Endothelial cell of umbilical vein (primary cell): ENCODE measurements around the gene ZNF775.

Experiments used
- EZH2 ChIP-seq: IDR thresholded peaks from 2 replicates; pipeline ENCODE4 v1.6.1; 2012; ENCODE audit warnings: borderline replicate concordance, low read depth, mild to moderate bottlenecking, moderate library complexity, low read length, inconsistent platforms; ENCODE audit not compliant: severe bottlenecking
- GATA2 ChIP-seq: IDR thresholded peaks from 2 replicates; pipeline ENCODE4 v1.7.0; 2011; ENCODE audit warnings: low read depth, mild to moderate bottlenecking, moderate library complexity, mixed read lengths, low read length; ENCODE audit not compliant: insufficient read length, insufficient read depth
- POLR2A ChIP-seq: IDR thresholded peaks from 2 replicates; pipeline ENCODE4 v1.6.1; 2012; ENCODE audit warnings: low read depth, mild to moderate bottlenecking, control low read depth, low read length
- POLR2AphosphoS5 ChIP-seq: IDR thresholded peaks from 2 replicates; pipeline ENCODE4 v1.6.1; 2012; ENCODE audit warnings: low read depth, mild to moderate bottlenecking, control low read depth, low read length, moderate library complexity; ENCODE audit not compliant: insufficient read depth
- TF ChIP-seq, protein P1 (sequence below), 2 donors: IDR thresholded peaks; 1 replicate in 1 of 2; 2 replicates in 1 of 2; pipeline ENCODE4 v1.5.1; 2011; ENCODE audit warnings: low read length in 2 of 2, mild to moderate bottlenecking in 2 of 2, moderate library complexity in 2 of 2, control low read depth in 1 of 2, inconsistent platforms in 1 of 2, low read depth in 1 of 2; ENCODE audit not compliant: insufficient read depth in 1 of 2; ENCODE audit errors: extremely low read depth in 1 of 2

DNA sequence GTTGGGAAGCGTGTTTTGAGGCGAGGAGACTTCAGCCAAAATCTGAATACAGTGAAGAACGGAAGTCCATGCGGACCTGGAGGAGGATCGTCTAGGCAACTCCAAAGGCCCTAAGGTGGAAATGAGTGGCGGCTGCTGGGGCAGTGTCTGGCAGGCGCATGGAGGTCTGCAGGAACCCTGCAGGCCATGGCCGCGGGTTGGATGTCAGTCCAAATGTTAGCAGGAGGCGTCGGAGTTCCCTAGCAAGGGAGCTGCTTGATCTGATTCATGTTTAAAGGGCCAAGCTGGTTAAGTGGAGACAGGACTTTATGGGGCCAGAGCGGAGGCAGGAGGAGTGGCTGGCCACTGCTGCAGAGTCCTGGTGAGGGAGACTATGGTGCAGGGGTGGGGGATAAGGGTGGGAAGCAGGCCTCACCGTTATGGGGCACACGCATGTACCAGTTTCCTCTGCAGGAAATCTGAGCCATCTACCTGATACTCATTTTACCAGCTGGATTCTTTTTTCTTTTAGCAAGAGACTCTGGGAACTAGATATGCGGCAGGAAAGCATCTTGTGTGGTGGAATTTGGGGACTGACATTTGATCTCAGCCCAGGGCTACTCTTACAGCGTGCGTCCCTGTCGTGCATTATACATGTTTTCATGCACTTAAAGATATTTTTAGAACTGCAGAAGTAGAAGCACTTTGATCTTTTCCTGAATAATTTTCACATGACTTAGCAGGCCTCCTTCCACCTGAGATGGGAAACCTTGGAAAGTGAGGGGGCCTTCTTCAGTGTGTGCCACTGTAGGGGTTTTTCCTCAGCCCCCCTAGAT, 17.1 kb upstream of the ZNF775 start:
- TF ChIP-seq, protein P1, sequence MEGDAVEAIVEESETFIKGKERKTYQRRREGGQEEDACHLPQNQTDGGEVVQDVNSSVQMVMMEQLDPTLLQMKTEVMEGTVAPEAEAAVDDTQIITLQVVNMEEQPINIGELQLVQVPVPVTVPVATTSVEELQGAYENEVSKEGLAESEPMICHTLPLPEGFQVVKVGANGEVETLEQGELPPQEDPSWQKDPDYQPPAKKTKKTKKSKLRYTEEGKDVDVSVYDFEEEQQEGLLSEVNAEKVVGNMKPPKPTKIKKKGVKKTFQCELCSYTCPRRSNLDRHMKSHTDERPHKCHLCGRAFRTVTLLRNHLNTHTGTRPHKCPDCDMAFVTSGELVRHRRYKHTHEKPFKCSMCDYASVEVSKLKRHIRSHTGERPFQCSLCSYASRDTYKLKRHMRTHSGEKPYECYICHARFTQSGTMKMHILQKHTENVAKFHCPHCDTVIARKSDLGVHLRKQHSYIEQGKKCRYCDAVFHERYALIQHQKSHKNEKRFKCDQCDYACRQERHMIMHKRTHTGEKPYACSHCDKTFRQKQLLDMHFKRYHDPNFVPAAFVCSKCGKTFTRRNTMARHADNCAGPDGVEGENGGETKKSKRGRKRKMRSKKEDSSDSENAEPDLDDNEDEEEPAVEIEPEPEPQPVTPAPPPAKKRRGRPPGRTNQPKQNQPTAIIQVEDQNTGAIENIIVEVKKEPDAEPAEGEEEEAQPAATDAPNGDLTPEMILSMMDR (IDR thresholded peaks at IDR 0.05; ENCODE audit: extremely low read depth in 1 of 2, insufficient read depth in 1 of 2, low read depth in 1 of 2, low read length in 2 of 2), result no peak
- TF ChIP-seq EZH2 (no peak), GATA2 (no peak), POLR2A (no peak), POLR2AphosphoS5 (no peak)
